MCF 10A (cell line): ENCODE data around the gene THAP4. TPM values are rescaled to one million over a fixed set of nuclear protein-coding genes. Genes with fewer than 3 reads are reported as not detected.

Experiments
- BruUV-seq: library from RNA; stranded (reverse); fragments of 400-500 nt; replicated peaks from 2 replicates; lab custom pipeline; 2021; lab: Mats Ljungman, UMichigan
- CTCF ChIA-PET: fragments of 300-600 bp; sonication (Branson Sonifier 250); formaldehyde crosslinking; extraction: SDS; loops from one replicate; lab custom pipeline; 2021; ENCODE audit warnings: antibody characterized with exemption, inconsistent platforms; lab: Yijun Ruan, JAX
- POLR2A ChIA-PET: fragments of 300-600, 350-650 bp; sonication (Branson Sonifier 250); formaldehyde crosslinking; extraction: SDS; loops from one replicate; lab custom pipeline; 2020; ENCODE audit warnings: antibody characterized with exemption, inconsistent platforms; lab: Yijun Ruan, JAX
- DNase-seq: peaks from one replicate; pipeline ENCODE4 v3.0.0-alpha.2; 2018; ENCODE audit not compliant: unreplicated experiment
- H3K27ac Mint-ChIP-seq: one replicate; pipeline ENCODE4 v1.8.0; 2022; ENCODE audit warnings: mild to moderate bottlenecking, low read depth, mixed read lengths; ENCODE audit not compliant: unreplicated experiment
- H3K27me3 Mint-ChIP-seq: one replicate; pipeline ENCODE4 v1.8.0; 2022; ENCODE audit warnings: mixed read lengths; ENCODE audit not compliant: insufficient read depth, unreplicated experiment
- H3K36me3 Mint-ChIP-seq: one replicate; pipeline ENCODE4 v1.8.0; 2022; ENCODE audit warnings: mild to moderate bottlenecking, moderate library complexity, mixed read lengths; ENCODE audit not compliant: insufficient read depth, unreplicated experiment
- H3K4me1 Mint-ChIP-seq: one replicate; pipeline ENCODE4 v1.8.0; 2022; ENCODE audit warnings: mixed read lengths; ENCODE audit not compliant: insufficient read depth, unreplicated experiment
- H3K4me3 Mint-ChIP-seq: one replicate; pipeline ENCODE4 v1.8.0; 2022; ENCODE audit warnings: mild to moderate bottlenecking, moderate library complexity, mixed read lengths; ENCODE audit not compliant: unreplicated experiment
- H3K9me3 Mint-ChIP-seq: one replicate; pipeline ENCODE4 v1.8.0; 2022; ENCODE audit warnings: mixed read lengths; ENCODE audit not compliant: unreplicated experiment
- CTCF ChIP-seq: fragments of 200-600 bp; IDR thresholded peaks from one replicate; pipeline ENCODE4 v1.8.0; 2022; ENCODE audit warnings: antibody characterized with exemption, mild to moderate bottlenecking; ENCODE audit not compliant: unreplicated experiment
- intact Hi-C: fragments of 100-400 bp; cut with micrococcal nuclease; formaldehyde crosslinking; loops from 2 replicates; pipeline ENCODE4 v1.14.1; 2022
- total RNA-seq: library from RNA; stranded (reverse); gene quantifications from 2 replicates; pipeline ENCODE4 v1.2.3, GENCODE V29; 2022

Gene THAP4
- total RNA-seq, 1 experiment from 2014 or later = 91.8 TPM

GRCh38 chr2:241672243-241673188, 35.6 kb upstream of the THAP4 start:
- POLR2A ChIA-PET = no interaction called here
- peaks cover 43% of the 10 kb centered on the region for H3K36me3 Mint-ChIP-seq
- no TSS peak for BruUV-seq

DNA sequence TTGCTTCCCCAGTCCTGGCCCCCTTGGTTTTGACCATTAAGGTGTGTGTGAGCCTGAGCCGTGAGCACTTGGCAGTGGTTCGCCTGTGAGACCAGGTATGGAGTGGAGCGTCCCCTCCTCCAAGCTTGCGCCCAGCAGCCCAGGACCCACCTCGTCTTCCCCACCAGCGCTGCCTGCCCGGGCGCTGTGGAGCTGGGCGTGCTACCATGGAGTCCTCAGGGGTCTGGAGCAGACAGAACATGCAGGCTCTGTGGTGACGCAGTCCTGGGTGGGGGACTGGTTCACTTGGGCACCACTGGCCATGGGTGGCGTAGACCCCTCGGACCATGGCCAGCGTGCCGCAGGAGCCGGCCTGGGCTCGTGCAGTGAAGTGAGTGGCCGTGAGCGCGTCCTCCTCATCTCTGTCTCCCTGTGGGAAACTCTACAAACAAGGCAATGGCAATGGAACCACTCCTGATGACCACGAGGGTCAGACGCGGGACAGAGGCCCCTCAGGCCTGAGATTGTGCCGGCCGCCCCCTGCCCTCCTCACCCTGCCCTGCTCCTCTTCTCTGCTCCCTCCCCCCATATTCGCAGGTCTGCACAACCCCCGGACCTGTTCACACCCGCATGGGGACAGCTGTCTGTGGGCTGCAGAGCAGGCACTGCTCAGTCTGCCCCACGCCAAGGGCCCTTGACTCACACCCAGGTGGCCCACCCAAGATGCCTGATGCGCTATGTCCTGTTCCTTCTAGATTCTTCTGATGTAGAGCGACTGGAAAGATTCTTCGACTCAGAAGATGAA, 34.7 kb upstream of the THAP4 start:
- H3K4me1 Mint-ChIP-seq = no peaks in the 10 kb centered on the region
- no peak overlapping the region for H3K4me3 Mint-ChIP-seq
- no peak for TF ChIP-seq CTCF
- no peak overlapping the region for H3K27ac Mint-ChIP-seq
- DNase-seq = no peak
- H3K9me3 Mint-ChIP-seq = no peaks in the 10 kb centered on the region
- peaks cover 45% of the 10 kb centered on the region for H3K36me3 Mint-ChIP-seq
- H3K27me3 Mint-ChIP-seq = no peaks in the 10 kb centered on the region
- POLR2A ChIA-PET = interaction anchor here (0.7 kb wide), 1 partner anchor 47 kb away, joined by 3 read pairs; no protein-coding TSS in a partner anchor
- intact Hi-C loops = no loop called here
- BruUV-seq = no TSS peak
- CTCF ChIA-PET = interaction anchor here (0.5 to 1.1 kb wide), 3 partner anchors 14 to 340 kb away, joined by 3 read pairs; no protein-coding TSS in a partner anchor

More at GRCh38 chr2:241672243-241673188, 35.6 kb upstream of the THAP4 start:
- intact Hi-C loops = no loop called here
- no peak overlapping the region for H3K27ac Mint-ChIP-seq
- H3K27me3 Mint-ChIP-seq = no peaks in the 10 kb centered on the region
- no peak overlapping the region for H3K4me3 Mint-ChIP-seq
- CTCF ChIA-PET = no interaction called here
- DNase-seq = no peak
- no peak for TF ChIP-seq CTCF
- H3K9me3 Mint-ChIP-seq = no peaks in the 10 kb centered on the region
- H3K4me1 Mint-ChIP-seq = no peaks in the 10 kb centered on the region

- no peak for DNase-seq
- CTCF ChIA-PET = interaction anchor here (0.6 to 1.1 kb wide), 2 partner anchors 190 to 208 kb away, joined by 3 to 4 read pairs; no protein-coding TSS in a partner anchor
- Mint-ChIP-seq H3K27me3 (no peaks in the 10 kb centered on the region), H3K27ac (no peak overlapping the region), H3K4me3 (no peak overlapping the region), H3K36me3 (peaks cover 40% of the 10 kb centered on the region), H3K4me1 (peaks cover under 1% of the 10 kb centered on the region), H3K9me3 (no peaks in the 10 kb centered on the region)
- no peak for TF ChIP-seq CTCF
- BruUV-seq = no TSS peak
- POLR2A ChIA-PET = interaction anchor here (1.9 kb wide), 1 partner anchor 16 kb away, joined by 9 read pairs; the partner anchor contains the start of gene DTYMK
- intact Hi-C loops = no loop called here
Measured at GRCh38 chr2:241670333-241671110, 33.6 kb upstream of the THAP4 start.
